ENCODE data around the gene SLC10A7. TPM values are rescaled to one million over a fixed set of nuclear protein-coding genes. Genes with fewer than 3 reads are reported as not detected.
A peak's percentile ranks its signal among the peaks of the same experiment; 100 is the strongest.

The SLC10A7 gene
- total RNA-seq, 4 donors from 2014 or later: 12.0 to 56.1 (median 15.9) TPM

DNA sequence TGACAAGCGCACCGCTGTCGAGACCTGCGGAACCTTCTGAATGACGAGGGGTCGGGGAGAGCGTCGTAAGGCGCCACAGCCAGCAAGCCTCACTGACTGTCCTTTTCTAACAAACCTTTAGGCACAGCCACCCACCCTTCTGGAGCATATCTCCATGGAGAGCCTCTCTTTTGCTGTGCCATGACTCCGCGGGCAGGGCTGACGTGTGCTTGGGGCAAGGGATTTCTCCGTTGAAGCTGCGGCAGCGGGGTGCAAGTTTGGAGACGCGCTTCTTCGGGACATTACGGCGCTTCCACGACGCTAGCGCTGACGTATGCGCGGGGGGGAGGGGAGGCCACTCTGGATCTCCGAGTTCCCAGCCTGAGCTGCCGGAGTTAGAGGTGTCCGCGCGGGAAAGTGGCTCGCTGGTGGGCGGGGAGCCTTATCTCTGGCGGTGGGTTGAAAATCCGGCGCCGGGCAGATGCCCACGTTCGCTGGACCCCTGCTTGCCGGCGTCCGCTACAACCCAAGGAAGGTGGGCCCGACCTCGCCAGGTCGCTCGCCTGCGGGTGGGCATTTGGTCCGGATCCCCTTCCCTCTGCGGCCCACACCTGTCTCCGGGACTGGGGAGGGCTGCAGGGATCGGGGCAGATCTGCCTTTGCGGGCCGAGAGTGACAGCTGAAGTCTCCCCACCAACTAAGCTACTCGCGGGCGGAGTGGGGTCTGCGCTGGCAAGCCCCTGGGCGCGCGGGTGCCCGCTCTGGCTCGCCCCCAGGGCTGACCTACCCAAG, 543 bp upstream of the SLC10A7 start:
- Histone ChIP-seq H3K36me3 (no peaks in the 10 kb centered on the region), H3K27ac (peak overlapping the region; percentile 85 to 88 (median 86)), H3K4me3 (peak overlapping the region; percentile 66 to 94 (median 75)), H3K9me3 (no peaks in the 10 kb centered on the region), H3K27me3 (no peaks in the 10 kb centered on the region), H3K4me1 (peaks cover 9 to 23% (median 12%) of the 10 kb centered on the region in 4 donors)
- DNase-seq: peak; percentile 95
- intact Hi-C loops (cut with DNase I; ENCODE audit: low total_unique reads) (no loop called here), in situ Hi-C loops (cut with MboI; ENCODE audit: low pct_ligation_motif_present in 1 of 4, low pct_unique_long_range_greater_than_20kb in 1 of 4, low sequenced_read_pairs in 3 of 4) (no loop called here)
- TF ChIP-seq, protein P1, sequence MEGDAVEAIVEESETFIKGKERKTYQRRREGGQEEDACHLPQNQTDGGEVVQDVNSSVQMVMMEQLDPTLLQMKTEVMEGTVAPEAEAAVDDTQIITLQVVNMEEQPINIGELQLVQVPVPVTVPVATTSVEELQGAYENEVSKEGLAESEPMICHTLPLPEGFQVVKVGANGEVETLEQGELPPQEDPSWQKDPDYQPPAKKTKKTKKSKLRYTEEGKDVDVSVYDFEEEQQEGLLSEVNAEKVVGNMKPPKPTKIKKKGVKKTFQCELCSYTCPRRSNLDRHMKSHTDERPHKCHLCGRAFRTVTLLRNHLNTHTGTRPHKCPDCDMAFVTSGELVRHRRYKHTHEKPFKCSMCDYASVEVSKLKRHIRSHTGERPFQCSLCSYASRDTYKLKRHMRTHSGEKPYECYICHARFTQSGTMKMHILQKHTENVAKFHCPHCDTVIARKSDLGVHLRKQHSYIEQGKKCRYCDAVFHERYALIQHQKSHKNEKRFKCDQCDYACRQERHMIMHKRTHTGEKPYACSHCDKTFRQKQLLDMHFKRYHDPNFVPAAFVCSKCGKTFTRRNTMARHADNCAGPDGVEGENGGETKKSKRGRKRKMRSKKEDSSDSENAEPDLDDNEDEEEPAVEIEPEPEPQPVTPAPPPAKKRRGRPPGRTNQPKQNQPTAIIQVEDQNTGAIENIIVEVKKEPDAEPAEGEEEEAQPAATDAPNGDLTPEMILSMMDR (IDR thresholded peaks at IDR 0.05): no peak
- TF ChIP-seq POLR2AphosphoS5 (IDR thresholded peaks at IDR 0.05): peak; percentile 68 to 73 (median 70)
- TF ChIP-seq POLR2A (IDR thresholded peaks at IDR 0.05): peak; percentile 73
- WGBS, 2 donors (ENCODE audit: low coverage in 1 of 2): 1% methylated on average over 23 of the region's 62 CpGs; no CpG with 5 or more reads in 1 of the 2 donors

DNA sequence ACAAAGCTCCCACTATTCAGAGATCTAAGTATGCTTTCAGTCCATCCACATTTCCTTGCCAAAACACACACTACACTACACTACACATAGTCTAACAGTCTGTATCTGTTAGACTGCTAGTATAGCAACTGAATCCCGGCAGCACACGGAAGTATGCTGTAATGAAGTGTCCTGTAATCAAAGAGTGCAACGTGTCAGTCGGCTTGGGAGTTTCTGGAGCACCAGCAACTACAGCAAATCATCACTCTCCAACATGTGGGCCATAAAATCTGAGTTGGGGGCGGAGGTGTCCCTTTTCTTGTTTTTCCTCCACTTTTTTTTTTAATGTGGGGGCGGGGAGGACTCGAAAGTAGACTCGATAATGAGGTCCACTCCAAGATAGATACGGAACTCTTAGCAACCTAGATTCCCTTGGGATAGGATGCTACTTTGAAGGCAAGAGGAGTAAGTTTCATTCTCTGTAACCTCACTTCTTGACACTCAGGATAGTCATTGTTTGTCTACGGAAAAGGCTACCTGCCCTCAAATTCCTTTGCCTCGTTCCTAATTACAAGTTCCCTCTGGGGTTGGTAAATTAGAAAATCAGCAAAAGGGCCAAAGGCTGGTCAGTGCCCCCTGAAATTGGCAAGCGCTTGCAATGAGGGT, 722 bp downstream of the SLC10A7 start:
- Histone ChIP-seq H3K27me3 (no peaks in the 10 kb centered on the region), H3K36me3 (no peaks in the 10 kb centered on the region), H3K4me1 (peaks cover 9 to 23% (median 12%) of the 10 kb centered on the region in 4 donors), H3K4me3 (peak overlapping the region; percentile 66 to 94 (median 75)), H3K9me3 (no peaks in the 10 kb centered on the region), H3K27ac (peak overlapping the region; percentile 85 to 88 (median 86))
- in situ Hi-C loops (cut with MboI; ENCODE audit: low pct_ligation_motif_present in 1 of 4, low pct_unique_long_range_greater_than_20kb in 1 of 4, low sequenced_read_pairs in 3 of 4): no loop called here
- DNase-seq: peak; percentile 57
- intact Hi-C loops (cut with DNase I; ENCODE audit: low total_unique reads): no loop called here
- WGBS, 2 donors (ENCODE audit: low coverage in 1 of 2): 0% methylated on average over 12 of the region's 12 CpGs; no CpG with 5 or more reads in 1 of the 2 donors
- TF ChIP-seq, protein P1 (IDR thresholded peaks at IDR 0.05): no peak
- peak; percentile 18 to 53 (median 20) for TF ChIP-seq POLR2AphosphoS5 (IDR thresholded peaks at IDR 0.05)
- TF ChIP-seq POLR2A (IDR thresholded peaks at IDR 0.05): peak; percentile 45
- TF ChIP-seq EP300 (IDR thresholded peaks at IDR 0.05; ENCODE audit: low read depth): no peak

DNA sequence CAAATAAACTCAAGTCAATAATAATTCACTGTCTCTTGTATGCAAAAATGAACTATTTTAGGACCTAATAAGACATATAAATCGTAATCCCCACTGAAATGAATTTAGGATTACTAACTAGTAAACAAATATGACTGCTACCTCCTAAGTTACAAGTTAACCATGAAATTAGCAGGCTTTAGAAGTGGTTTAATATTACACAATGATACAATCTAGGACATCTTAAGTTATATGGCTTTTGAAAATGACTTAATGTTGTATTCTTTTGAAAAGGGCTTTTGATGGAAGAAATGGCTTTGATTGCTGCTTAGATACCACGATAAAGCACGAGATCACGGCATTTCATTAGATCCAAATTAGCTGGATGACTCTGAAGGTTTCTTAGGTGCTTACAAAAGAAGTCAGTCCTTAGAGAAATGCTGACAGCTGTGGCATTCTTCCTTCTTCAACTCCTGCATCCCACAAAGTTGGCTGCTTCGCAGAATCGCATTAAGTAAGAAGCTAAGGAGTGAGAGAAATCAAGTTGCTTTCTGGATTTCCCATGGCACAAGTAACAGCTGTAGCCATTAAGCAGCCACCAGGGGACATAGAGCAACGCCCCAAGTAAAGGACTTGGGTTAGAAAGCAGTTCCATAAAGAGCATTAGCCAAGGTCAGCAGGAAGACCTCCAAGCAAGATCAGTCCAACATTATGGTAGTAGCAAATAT, 6.9 kb downstream of the SLC10A7 start:
- no peaks in the 10 kb centered on the region for H3K27me3 ChIP-seq
- H3K9me3 ChIP-seq: no peaks in the 10 kb centered on the region
- intact Hi-C loops (cut with DNase I; ENCODE audit: low total_unique reads): no loop called here
- in situ Hi-C loops (cut with MboI; ENCODE audit: low pct_ligation_motif_present in 1 of 4, low pct_unique_long_range_greater_than_20kb in 1 of 4, low sequenced_read_pairs in 3 of 4): no loop called here
- no peak for DNase-seq
- 88% methylated on average over 7 of the region's 7 CpGs for WGBS, 2 donors (ENCODE audit: low coverage in 1 of 2)
- peaks cover 0 to 2% (median 0%) of the 10 kb centered on the region in 4 donors for H3K36me3 ChIP-seq
- no peak overlapping the region for H3K4me3 ChIP-seq
- H3K4me1 ChIP-seq: peaks cover 0 to 6% (median 5%) of the 10 kb centered on the region in 4 donors
- H3K27ac ChIP-seq: no peak overlapping the region
- TF ChIP-seq, protein P1 (IDR thresholded peaks at IDR 0.05): no peak
- TF ChIP-seq POLR2AphosphoS5 (IDR thresholded peaks at IDR 0.05) (no peak), EP300 (IDR thresholded peaks at IDR 0.05; ENCODE audit: low read depth) (no peak), POLR2A (IDR thresholded peaks at IDR 0.05) (no peak)

DNA sequence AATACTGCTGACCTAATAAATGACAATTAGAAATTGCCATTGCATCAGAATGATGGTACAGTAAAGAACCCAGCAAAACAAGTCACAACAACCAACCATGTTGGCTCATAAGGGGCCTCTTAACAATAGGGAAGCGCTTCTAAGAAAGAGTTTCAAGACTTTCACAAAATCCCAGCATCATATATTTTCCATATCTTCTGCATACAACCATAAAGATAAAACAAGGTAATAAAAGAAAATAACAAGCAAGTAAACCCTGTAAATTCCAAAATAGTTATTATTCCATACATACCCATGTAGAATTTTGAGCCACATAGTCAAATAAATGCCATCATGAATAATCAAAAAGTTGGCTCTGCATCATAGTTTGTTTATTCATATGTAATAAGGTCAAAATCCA, 8.2 kb downstream of the SLC10A7 start:
- Histone ChIP-seq H3K4me1 (no peaks in the 10 kb centered on the region), H3K27ac (no peak overlapping the region), H3K27me3 (no peaks in the 10 kb centered on the region), H3K9me3 (no peaks in the 10 kb centered on the region), H3K36me3 (peaks cover 0 to 2% (median 0%) of the 10 kb centered on the region in 4 donors), H3K4me3 (no peak overlapping the region)
- 91 to 98% methylated on average over 1 of the region's 1 CpG for WGBS, 2 donors (ENCODE audit: low coverage in 1 of 2)
- no peak for DNase-seq
- intact Hi-C loops (cut with DNase I; ENCODE audit: low total_unique reads) (no loop called here), in situ Hi-C loops (cut with MboI; ENCODE audit: low pct_ligation_motif_present in 1 of 4, low pct_unique_long_range_greater_than_20kb in 1 of 4, low sequenced_read_pairs in 3 of 4) (no loop called here)
- TF ChIP-seq POLR2AphosphoS5 (IDR thresholded peaks at IDR 0.05) (no peak), POLR2A (IDR thresholded peaks at IDR 0.05) (no peak), EP300 (IDR thresholded peaks at IDR 0.05; ENCODE audit: low read depth) (no peak)
- TF ChIP-seq, protein P1 (IDR thresholded peaks at IDR 0.05): no peak
